Iris pigment epithelial cell (primary cell): ENCODE results near the gene C2orf76.

Experiments
- DNase-seq: peaks from one replicate; pipeline ENCODE4 v3.0.0-alpha.2; 2011; ENCODE audit warnings: low read depth

The C2orf76 gene

DNA sequence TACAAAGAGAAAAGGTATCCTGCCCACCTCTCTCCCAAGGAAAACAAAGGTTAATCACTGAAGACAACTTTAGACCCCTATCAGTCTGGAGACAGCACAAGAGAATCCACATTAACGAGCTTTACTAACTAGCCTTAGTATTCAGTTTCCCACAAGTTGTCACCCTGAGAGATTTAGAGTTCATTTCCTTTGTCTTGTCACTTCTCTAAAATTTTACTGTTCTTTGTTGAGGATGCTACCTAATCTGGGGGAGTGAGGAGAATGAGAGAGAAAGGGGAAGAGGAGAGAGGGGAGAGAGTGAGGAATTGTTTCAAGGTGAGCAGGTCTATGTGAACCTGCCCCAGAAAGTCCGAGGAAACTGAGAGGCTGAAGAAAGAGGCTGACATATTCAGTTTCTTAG lies 28.4 kb downstream of the C2orf76 start:
- no peak for DNase-seq

DNA sequence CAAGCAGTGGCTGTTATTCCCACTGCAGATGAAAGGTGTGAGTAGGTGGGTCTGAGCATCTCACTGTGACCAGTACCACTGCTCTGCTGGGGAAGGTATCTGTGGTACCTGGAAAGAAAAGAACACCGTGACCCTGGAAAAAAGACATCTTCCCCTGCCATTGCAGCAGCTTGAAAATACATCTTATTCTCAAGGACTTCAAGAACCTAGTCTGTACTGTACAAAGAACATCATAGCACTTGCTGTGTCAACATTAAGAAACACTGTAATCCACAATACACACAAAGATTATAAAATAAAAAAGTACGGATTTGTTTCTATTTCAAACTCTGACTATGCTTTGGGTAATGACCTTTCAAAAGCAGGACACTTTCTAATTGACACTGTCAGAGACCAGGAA lies 28.9 kb downstream of the C2orf76 start:
- no peak for DNase-seq

DNA sequence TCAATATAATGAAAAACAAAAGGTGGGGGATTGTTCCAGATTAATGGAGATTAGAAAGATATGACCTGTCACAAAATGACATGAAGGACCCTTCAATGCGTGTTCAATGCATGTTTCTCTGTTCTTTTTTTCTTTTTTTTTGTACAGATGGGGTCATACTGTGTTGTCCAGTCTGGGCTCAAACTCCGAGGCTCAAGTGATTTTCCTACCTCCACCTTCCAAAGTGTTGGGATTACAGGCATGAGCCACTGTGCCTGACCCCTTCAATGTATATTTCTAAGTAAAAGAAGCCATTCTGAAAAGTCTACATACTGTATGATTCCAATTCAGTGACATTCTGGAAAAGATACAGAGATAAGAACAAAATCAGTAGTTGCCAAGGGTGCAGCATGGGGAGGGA lies 32.8 kb downstream of the C2orf76 start:
- DNase-seq = no peak

DNA sequence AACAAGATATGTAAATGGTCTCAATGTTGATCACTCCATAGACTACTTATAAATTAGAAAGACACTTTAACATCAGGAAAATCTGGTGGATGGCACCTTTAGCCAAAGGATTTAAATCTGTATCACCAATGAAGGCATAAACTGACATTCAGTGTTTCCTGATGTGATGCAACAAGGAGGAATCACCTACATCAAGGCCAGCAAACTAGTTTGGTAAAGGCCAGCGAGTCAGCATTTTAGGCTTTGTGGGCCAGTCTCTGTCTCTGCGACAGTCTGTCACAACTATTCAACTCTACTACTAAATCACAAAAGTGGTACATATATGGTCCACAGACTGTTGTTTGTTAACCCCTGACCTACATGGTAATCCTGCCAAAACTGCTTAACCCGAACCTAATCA lies 33.3 kb downstream of the C2orf76 start:
- peak; percentile 26 for DNase-seq

DNA sequence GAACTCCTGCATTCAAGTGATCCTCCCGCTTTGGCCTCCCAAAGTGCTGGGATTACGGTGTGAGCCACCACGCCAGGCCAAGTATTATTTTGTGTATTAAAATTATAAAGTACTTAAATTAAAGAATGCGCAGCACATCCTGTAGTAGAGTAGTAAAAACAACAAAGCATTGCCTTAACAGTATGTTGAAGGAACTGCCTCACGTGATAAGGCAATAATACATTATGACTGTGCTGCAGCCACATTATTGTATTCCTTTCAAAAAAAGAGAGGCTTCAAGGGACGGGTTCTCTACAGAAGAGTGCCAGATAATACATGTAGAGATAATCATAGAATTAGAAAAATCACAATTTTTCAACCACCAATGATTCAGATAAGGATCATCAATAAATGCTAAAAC lies 33.7 kb downstream of the C2orf76 start:
- no peak for DNase-seq

DNA sequence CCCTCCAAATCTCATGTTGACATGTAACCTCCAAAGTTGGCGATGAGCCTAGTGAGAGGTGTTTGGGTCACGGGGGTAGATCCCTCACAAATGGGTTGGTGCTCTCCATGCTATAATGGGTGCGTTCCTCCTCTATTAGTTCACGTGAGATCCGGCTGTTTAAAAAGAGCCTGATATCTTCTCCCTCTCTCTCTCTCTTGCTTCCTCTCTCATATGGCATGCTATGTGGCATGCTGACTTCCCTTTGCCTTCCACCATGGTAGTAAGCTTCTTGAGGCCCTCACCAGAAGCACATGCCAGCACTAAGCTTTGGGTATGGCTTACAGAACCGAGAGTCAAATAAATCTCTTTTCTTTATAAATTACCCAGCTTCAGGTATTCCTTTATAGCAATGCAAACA lies 39.2 kb downstream of the C2orf76 start:
- DNase-seq = no peak

DNA sequence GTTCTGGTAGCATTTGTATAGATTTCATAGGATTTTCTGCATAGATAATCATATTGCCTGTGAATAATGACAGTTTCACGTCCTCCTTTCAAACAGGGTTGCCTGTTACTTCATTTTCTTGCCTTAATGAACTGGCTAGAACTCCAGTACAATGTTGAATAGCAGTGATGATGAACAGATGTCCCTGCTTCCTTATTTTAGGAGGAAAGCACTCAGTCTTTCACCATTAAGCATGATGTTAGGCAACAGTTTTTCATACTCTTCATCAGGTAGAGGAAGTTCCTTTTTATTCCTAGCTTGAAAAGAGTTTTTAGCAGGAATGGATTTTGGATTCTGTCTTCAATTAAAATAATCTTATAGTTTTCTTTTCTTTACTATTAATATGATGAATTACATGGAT lies 39.7 kb downstream of the C2orf76 start:
- no peak for DNase-seq

DNA sequence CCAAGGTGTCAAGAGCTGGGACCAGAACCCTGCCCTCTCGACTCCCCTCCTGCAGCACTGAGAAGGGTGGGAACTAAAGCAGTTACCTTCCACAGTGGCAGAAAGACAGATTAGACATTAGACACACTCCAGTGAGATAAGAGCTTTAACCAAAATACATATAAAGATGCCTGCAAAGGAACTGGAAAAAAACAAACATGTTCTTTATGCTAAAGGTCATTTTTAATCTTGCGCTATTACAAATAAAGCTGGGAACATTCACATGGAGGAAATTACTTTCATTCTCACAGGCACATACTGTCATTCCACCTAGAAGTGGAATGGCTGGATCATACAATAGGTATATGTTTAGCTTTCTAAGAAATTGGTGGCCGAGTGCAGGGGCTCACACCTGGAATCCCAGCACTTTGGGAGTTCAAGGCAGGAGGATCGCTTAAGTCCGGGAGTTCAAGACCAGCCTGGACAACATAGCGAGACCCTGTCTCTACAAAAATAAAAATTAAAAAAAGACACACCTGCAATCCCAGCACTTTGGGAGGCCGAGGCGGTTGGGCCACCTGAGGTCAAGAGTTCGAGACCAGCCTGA lies 41.9 kb downstream of the C2orf76 start:
- no peak for DNase-seq

DNA sequence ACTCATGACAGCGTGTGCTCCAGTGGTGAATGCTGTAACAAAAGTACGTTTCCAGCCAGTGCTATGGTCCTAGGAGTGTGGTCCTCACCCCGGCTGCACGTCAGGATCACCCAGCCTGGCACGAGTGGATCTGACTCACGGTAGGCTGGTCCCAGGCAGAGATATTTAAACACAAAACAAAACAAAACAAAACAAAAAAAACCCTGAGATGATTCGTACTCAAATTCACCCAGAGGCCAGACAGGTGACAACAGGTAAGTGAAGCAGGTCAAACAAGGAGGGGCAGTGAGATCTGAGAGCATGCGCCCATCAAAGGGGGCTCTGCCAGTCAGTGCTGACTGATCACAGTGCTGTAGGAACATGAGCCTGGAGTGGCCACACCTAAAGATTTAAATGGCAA lies 43.2 kb downstream of the C2orf76 start:
- DNase-seq = no peak

DNA sequence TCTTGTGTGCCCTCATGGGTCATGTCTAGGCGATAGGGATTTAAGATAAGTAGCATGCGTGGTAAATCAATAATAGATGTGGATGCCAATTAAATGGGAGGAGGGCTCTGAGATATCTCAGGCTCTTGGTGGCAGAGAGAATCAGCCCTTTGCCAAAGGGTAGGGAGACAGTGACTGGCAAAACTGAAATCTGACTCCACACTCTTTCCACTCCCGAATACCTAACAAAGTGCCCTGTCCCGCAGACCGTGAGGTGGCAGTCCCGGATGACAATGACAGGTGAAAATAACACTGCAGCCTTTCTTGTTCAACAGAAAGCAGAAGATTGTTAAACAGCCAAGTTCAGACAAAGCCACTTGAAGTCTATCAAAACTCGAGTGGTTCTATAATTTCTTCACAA lies 47.0 kb downstream of the C2orf76 start:
- no peak for DNase-seq

DNA sequence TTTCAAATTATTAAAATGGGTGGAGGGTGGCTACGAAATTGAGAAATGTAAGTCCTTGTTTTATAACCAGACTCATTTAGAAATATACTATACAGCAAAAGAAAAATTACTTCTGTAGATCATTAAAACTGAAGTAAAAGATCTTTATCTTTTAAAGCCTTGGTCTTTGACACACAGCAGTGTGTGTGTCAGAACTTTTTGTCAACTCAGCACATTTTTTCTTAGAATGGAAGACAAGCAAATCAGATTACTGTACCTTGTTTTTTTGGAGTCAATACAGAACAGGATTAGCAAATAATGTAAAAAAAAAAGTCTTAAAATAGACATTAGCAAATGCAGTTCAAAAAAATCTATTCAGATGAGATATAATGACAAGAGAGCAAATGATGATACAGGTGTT lies 49.1 kb downstream of the C2orf76 start:
- no peak for DNase-seq

DNA sequence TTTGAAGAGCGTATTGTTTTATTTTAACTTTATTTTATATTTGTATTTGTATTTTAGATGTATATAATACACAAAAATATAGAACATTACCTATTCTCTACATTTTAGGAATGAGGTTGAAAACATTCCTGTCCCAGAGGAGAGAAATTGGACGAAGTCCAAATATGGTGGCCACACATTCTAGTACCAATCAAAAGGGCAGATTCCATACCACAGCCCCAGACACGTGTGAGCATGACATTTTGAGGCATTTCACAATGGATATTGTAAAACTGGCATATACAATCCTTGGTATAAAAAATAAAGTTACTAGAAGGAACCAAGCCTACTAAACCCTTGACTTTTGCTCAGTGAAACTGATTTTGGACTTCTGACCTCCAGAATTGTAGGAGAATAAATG lies 50.6 kb downstream of the C2orf76 start:
- DNase-seq = no peak

DNA sequence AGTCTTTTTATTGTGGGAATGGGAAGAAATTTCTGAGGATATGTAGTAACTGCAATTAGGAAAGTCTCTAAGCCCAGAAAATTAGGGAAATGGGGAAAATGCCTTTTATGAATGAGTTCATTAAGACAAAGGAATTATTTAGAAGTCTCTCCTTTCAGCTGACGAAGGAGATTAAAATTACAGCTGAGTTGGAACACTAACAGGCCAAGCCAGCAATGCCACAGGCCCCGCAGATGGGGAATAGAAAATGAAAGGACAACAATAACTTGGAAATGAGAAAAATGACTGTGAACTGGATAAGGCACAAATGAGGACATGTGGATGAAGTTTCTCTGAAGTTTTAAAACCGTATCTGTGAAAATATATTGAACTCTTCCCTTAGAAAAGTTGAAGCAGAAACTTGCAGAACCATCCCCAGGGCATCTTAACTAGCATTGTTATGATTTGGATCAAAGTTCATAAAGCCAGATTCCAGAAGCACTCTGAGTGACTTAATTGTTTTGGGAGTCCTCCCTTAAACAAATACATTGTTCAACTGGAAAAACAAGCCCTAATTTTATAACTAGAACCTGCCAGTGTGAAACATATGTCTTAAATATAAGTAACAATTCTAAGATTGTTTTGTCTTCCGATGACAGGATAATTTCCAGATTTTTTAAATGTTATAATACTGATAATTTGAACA lies 51.3 kb downstream of the C2orf76 start:
- DNase-seq = no peak

DNA sequence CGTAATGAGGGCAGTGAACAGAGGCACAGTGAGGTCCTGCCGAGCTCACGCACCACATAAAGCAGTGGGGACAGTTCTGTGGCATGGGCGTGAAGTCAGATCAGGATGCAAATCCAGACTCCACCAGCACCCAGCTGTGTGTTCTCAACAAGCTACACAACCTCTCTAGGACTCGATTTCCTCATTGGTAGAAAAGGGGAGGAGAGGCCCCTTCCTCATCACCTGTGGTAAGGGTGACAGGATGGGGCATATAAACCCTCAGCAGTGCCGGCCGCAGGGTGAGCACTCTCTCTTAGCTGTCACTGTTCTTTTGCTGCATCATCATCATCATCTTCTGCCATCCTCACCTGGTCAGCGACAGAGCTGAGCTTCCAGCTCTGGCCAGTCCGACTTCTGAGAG lies 54.8 kb downstream of the C2orf76 start:
- no peak for DNase-seq

DNA sequence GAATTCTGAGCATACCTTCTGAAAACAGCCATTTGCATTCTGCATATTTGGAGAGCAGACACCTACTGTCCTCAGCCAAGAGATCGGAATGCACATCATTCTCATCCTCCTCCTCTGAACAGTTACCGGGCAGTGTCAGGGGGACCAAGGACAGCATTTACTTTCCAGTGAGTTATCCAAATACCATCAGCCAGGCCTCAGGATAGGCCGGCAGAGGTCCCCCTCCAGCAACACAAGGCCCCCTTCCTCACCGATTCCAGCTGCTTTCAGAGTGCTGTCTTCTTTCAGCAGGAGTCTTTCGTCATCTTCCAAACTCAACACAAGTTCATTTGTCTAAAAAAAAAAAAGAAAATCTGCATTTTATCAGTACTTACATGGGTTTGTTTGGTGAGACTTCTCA lies 55.3 kb downstream of the C2orf76 start:
- no peak for DNase-seq

DNA sequence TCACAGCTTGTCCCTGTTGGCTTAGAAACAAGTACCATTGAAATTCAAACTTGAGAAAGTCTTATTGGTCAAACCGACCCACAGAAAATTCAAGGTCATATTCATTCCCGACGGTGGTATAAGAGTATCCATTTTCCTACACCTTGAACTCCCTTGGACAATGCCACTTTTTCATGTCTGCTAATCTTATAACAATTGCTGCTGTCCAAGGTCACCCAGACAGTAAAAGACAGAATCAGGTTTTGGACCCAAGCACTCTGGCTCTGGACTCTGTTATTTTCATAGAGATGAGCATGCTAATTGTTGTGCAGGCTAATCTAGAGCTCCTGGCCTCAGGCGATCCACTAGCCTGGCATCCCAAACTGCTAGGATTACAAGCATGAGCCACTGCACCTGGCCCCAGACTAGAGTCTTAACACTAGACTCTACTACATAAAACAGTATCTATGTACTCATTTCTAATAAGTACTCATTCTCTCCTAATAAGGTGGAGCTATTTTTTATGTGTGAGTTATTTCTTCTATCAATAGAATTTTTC lies 57.8 kb downstream of the C2orf76 start:
- no peak for DNase-seq

DNA sequence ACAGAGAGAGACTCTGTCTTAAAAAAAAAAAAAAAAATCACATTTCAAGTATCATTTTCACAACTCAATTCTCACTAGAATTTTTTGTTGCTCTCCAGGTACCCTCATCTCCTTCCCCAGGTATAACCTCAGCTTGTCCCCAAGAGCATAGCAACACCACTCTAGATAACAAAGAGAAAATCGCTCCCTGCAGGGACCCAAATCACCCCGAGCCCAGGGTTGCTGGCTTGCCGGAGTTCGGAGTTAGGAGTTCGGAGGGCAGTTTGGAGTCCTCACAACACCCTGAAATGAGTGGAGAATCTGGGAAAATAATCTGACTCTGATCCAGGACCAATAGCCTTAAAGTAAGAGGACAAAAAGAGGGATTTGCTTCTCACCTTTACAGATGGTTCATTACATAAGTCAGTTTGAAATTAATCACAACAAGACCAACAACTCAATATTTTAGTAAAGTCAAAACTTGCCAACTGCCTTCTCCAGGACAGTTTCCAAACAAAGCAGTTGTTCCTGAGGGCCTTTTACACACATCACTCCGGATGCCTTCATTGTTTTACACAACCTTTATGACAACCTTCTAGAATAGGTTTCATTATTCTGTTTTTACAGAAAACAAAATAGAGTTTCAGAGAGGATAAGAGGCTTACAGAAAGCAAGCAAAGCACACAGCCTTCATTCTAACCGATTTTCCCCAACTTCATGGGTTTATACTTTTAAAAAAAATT lies 59.1 kb downstream of the C2orf76 start:
- no peak for DNase-seq

DNA sequence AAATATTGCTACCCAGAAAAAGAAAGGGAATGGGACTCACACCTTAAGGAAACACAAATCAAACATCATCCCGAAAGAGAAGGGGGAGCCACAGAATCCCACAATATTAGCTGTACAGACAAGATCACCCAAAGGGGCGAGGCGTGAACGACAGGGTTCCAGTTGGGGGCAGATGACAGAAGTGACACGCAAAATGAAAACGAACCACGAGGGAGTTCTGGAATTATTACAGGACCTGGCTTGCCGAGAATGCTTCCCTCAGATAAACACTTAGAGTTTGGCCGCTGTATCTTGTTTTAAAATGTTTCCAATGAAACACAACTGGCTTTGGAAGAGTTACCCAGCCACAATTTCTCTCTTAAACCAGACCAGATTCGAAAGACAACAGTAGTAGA lies 60.4 kb downstream of the C2orf76 start:
- no peak for DNase-seq

DNA sequence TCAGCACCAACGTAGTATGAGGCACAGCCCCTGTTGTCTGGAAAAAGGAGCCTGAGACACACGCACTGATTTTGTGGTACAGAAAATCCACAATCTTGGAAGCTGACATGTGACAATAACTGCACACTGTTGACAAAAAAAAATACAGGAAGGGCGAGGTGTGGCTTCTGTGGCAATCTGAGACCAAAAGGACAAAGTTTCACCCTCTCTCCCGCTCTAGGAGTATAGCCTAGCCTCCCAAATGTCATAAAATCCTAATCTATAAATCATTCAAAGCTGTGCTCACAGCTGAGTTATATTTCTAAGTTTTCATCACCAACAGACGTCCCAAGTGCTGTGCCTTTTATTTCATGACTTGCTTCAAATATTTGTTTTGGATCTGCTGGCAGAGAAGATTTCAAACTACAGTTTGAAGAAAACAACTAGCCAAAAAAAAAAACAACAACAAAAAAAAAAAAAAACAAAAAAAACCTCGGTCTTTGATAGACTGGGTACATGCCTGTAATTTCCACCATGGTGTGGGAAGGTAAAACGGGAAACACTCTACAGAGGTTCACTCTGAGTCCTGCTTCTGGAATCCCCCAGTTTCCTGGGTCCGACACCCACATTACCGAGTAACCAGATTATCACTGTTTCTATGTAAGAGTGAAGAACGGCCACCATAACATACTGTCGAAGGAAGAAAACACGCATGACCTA lies 61.0 kb downstream of the C2orf76 start:
- no peak for DNase-seq

DNA sequence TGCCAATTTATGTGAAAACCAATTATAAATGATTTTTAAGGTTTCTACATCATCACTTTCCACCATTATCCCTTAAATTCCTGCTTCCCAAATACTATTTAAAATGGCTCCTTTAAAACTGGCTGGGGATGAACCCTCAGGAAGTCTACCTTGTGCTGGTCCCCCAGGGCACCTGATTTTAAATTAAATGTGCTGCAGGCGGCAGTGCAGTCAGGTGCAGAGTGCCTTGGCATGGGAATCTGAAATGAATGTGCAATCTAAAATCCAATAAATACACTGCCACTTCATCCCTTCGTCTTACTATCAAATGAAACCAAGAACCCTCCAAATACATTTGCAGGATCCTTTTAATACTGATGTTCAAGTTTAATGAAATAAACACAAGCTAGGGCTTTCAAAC lies 61.8 kb downstream of the C2orf76 start:
- no peak for DNase-seq

DNA sequence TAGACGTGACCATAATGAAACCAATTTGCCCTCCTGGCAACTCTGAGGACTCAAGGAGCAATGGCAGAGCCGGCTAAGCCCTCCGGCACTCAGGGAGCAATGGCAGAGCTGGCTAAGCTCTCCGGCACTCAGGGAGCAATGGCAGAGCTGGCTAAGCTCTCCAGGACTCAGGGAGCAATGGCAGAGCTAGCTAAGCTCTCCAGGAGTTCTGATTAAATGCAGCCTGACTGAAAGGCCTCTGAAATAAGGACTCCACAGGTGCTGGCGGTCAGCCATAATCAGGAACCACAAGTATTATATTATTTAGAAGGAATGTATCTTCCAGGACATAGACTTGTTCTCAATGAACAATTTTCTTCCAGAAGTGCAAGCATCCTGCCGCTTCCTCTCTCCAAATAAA lies 65.2 kb downstream of the C2orf76 start:
- DNase-seq = peak; percentile 70

DNA sequence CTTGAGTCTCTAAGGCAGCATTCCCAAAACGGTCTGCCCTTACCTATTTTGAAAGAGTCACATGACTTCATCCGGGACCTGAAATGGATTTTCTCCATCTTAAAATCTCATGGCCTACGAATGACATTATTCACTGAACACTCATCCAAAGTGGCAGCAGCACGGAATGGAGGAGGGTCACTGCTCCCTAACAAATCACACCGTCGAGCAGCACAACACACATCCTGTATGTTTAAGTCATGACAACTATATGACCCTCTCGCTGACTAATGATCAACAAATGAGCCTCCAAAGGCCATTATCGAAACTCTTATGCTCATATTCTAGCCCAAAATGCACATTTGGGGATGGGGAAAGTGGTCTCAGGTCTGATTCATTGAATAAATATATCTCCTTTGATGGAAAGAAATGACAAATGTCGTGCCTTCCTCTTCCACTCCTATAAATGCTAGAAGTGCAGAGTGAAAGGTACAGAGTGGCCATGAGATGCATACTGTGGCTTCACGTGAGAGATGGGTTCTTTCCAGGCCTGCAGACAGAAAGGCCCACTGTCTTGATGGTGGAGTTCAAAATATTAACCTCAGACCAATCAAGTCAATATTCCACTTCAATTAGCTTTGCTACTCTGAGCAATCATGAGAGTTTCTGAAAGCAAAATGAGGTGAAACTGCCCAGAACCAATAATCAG lies 70.8 kb downstream of the C2orf76 start:
- DNase-seq = no peak
